ENCODE results near the gene HAGHL. TPM values are rescaled to one million over a fixed set of nuclear protein-coding genes. Genes with fewer than 3 reads are reported as not detected.
A peak's percentile ranks its signal among the peaks of the same experiment; 100 is the strongest.

HAGHL gene
- total and polyA plus RNA-seq, 5 donors: 7.5 to 21.0 (median 12.1) TPM

GRCh38 chr16:724188-725040, 2.5 kb upstream of the HAGHL start:
- no peak overlapping the region for H3K27ac ChIP-seq (ENCODE audit: low read length)
- ATAC-seq (no peak), DNase-seq (peak in 1 of 3 donors; percentile 56)
- H3K9me3 ChIP-seq (ENCODE audit: control insufficient read depth, low read length): no peaks in the 10 kb centered on the region
- 61% methylated on average over 29 of the region's 29 CpGs for WGBS
- peaks cover 5% of the 10 kb centered on the region for H3K4me1 ChIP-seq (ENCODE audit: control insufficient read depth, insufficient read depth, low read length)
- H3K4me3 ChIP-seq (ENCODE audit: low read length): no peak overlapping the region
- intact Hi-C loops (cut with DNase I): no loop called here
- H3K27me3 ChIP-seq (ENCODE audit: control insufficient read depth, insufficient read depth): no peaks in the 10 kb centered on the region

GRCh38 chr16:725041-725376, 1.9 kb upstream of the HAGHL start:
- DNase-seq: peak in 1 of 3 donors; percentile 45
- Histone ChIP-seq H3K27me3 (ENCODE audit: control insufficient read depth, insufficient read depth) (no peaks in the 10 kb centered on the region), H3K9me3 (ENCODE audit: control insufficient read depth, low read length) (no peaks in the 10 kb centered on the region), H3K4me3 (ENCODE audit: low read length) (no peak overlapping the region), H3K4me1 (ENCODE audit: control insufficient read depth, insufficient read depth, low read length) (peaks cover 3% of the 10 kb centered on the region), H3K27ac (ENCODE audit: low read length) (no peak overlapping the region)
- no peak for ATAC-seq
- intact Hi-C loops (cut with DNase I): no loop called here
- 75% methylated on average over 7 of the region's 7 CpGs for WGBS

DNA sequence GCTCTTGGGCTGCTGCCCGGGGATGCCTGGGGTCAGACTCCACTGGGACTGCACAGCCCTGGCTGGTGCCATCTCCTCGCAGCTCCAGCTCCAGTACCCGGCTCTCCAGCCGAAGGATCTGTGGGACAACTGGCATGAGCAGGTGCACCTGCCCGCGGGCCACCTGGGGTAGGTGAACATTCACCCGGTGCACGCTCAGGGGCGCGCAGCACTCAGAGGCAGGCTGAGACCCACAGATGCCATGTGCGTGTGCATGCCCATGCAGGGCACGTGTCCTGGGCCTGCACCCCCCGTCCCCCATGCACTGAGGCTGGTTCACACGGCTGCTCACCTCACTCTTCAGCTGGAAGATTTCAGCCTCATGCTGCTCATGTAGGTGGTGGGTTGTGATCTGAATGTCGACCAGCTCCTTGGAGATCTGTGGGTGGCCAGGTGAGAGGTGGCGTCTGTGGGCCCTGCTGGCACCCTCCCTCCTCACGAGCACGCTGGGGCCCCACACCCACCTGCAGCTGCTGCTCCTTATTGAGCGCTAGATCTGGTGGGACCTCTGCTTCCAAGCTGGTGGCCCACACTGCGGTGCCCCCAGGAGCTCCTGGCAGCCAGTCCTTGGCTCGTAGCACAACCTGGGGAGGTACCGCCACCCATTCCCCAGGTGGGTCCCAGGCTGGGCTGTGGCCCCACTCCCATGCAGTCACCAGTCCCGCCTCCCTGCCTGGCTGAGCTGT, 1.3 kb upstream of the HAGHL start:
- H3K27ac ChIP-seq (ENCODE audit: low read length): no peak overlapping the region
- H3K9me3 ChIP-seq (ENCODE audit: control insufficient read depth, low read length): no peaks in the 10 kb centered on the region
- ATAC-seq (no peak), DNase-seq (peak in 1 of 3 donors; percentile 50)
- intact Hi-C loops (cut with DNase I): no loop called here
- H3K27me3 ChIP-seq (ENCODE audit: control insufficient read depth, insufficient read depth): no peaks in the 10 kb centered on the region
- H3K4me3 ChIP-seq (ENCODE audit: low read length): no peak overlapping the region
- peaks cover 3% of the 10 kb centered on the region for H3K4me1 ChIP-seq (ENCODE audit: control insufficient read depth, insufficient read depth, low read length)
- WGBS: 76% methylated on average over 23 of the region's 23 CpGs

DNA sequence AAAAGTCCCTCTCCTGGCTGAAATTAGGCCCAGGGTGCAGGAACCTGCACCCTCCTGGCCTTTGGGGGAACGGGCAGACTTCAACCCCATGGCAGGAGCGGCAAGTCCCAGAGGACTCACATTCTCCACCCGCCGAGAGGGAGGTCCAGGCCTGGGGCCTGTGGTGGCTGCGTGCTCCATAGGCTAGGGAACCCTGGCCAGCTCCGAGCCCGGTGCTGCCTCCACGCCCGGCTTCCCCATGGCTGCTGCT, 793 bp upstream of the HAGHL start:
- Histone ChIP-seq H3K4me1 (ENCODE audit: control insufficient read depth, insufficient read depth, low read length) (peaks cover 3% of the 10 kb centered on the region), H3K4me3 (ENCODE audit: low read length) (no peak overlapping the region)
- no peak for ATAC-seq

DNA sequence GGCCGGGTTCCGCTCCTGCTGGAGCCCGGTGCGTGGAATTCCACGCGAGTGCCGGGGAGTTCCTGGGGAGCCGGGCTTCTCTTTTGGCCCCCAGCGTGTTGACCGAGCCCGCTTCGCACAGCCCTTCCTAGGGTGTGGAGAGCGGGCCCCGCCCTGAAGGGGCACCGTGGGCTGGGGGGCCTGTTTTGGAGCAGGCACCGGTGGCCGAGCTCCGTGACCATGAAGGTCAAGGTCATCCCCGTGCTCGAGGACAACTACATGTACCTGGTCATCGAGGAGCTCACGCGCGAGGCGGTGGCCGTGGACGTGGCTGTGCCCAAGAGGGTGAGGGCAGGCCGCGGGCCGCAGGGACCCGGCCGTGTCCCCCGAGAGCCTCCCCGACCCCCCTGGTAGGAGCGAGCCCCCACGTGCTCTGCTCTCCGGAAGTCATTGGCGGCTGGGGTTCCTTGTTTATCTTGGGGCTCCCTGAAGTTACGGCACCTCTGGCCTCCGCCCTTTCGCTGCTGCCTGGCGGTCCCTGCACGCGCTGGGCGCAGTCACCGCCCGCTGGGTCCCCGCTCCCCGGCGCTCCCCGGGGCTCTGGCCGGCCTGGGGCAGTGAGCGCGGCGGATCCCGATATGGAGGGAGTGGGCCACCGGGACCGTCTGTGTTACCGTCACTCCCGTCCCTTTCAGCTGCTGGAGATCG, 528 bp downstream of the HAGHL start:
- Histone ChIP-seq H3K9me3 (ENCODE audit: control insufficient read depth, low read length) (no peaks in the 10 kb centered on the region), H3K27me3 (ENCODE audit: control insufficient read depth, insufficient read depth) (no peaks in the 10 kb centered on the region), H3K4me3 (ENCODE audit: low read length) (peak overlapping the region; percentile 54), H3K4me1 (ENCODE audit: control insufficient read depth, insufficient read depth, low read length) (no peaks in the 10 kb centered on the region), H3K27ac (ENCODE audit: low read length) (no peak overlapping the region)
- DNase-seq: peak in 1 of 3 donors; percentile 70
- intact Hi-C loops (cut with DNase I): no loop called here
- under 1% methylated on average over 61 of the region's 61 CpGs for WGBS
- ATAC-seq: peak; percentile 0 to 1

More for the DNA sequence above, 793 bp upstream of the HAGHL start:
- no peaks in the 10 kb centered on the region for H3K9me3 ChIP-seq (ENCODE audit: control insufficient read depth, low read length)
- no peak overlapping the region for H3K27ac ChIP-seq (ENCODE audit: low read length)
- intact Hi-C loops (cut with DNase I): no loop called here
- DNase-seq: no peak
- no peaks in the 10 kb centered on the region for H3K27me3 ChIP-seq (ENCODE audit: control insufficient read depth, insufficient read depth)
- 16% methylated on average over 9 of the region's 9 CpGs for WGBS

DNA sequence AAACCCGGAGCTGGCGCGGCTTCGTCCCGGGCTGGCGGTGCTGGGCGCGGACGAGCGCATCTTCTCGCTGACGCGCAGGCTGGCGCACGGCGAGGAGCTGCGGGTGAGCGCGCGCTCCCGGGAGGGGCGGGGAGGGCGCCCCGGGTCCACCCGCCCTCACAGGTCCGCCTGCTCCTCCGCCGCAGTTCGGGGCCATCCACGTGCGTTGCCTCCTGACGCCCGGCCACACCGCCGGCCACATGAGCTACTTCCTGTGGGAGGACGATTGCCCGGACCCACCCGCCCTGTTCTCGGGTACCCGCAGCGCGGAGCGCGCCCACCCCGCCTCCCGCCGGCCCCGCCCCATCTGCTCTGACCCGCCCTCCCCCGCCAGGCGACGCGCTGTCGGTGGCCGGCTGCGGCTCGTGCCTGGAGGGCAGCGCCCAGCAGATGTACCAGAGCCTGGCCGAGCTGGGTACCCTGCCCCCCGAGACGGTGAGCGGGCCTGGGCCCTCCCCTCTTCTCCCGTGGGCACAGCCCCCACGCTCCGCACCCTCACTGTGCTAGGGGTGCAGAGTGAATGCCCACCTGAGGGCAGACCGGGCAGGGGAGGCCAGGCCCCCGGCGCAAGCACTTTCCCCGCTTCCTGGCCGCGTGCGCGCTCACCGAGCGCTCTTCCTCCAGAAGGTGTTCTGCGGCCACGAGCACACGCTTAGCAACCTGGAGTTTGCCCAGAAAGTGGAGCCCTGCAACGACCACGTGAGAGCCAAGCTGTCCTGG, 1.4 kb downstream of the HAGHL start:
- Histone ChIP-seq H3K27ac (ENCODE audit: low read length) (no peak overlapping the region), H3K27me3 (ENCODE audit: control insufficient read depth, insufficient read depth) (no peaks in the 10 kb centered on the region), H3K4me1 (ENCODE audit: control insufficient read depth, insufficient read depth, low read length) (no peaks in the 10 kb centered on the region), H3K4me3 (ENCODE audit: low read length) (peak overlapping the region; percentile 54), H3K9me3 (ENCODE audit: control insufficient read depth, low read length) (no peaks in the 10 kb centered on the region)
- ATAC-seq (peak; percentile 42 to 59), DNase-seq (peak; percentile 76 to 83 (median 83))
- intact Hi-C loops (cut with DNase I): no loop called here
- WGBS: 1% methylated on average over 80 of the region's 80 CpGs

DNA sequence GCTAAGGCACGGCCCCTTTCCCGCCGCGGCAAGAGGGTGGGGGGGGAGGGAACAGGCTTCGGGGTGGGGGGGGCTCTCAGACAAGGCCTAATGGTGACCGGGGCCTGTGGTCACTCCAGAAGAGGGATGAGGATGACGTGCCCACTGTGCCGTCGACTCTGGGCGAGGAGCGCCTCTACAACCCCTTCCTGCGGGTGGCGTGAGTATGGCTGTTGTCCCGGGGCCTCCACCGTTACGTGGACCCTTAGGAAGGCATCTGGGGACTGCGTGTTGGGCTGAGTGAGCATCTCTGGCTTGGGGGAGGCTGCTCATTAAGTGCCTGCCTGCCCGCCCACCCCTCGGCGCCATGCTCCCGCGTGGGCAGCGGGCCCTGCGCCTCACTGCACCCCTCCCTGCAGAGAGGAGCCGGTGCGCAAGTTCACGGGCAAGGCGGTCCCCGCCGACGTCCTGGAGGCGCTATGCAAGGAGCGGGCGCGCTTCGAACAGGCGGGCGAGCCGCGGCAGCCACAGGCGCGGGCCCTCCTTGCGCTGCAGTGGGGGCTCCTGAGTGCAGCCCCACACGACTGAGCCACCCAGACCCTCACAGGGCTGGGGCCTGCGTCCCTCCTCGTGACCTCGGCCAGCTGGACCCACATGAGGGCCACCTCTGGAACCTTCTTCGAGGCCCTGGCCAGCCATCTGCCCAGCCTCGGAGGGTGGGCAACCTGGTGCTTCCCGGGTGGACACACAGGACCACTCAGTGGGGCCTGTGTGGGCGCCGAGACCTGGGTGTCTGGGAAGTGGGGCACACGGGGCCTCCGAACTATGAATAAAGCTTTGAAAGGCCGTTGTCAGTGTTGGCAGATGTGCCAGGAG, 2.2 kb downstream of the HAGHL start:
- H3K9me3 ChIP-seq (ENCODE audit: control insufficient read depth, low read length): no peaks in the 10 kb centered on the region
- no peak overlapping the region for H3K27ac ChIP-seq (ENCODE audit: low read length)
- H3K4me1 ChIP-seq (ENCODE audit: control insufficient read depth, insufficient read depth, low read length): no peaks in the 10 kb centered on the region
- no peaks in the 10 kb centered on the region for H3K27me3 ChIP-seq (ENCODE audit: control insufficient read depth, insufficient read depth)
- H3K4me3 ChIP-seq (ENCODE audit: low read length): no peak overlapping the region
- ATAC-seq (no peak), DNase-seq (peak in 1 of 3 donors; percentile 65)
- 60% methylated on average over 55 of the region's 55 CpGs for WGBS
- intact Hi-C loops (cut with DNase I): no loop called here

- DNase-seq (no peak), ATAC-seq (no peak)
- Histone ChIP-seq H3K4me3 (ENCODE audit: low read length) (no peak overlapping the region), H3K27ac (ENCODE audit: low read length) (no peak overlapping the region), H3K9me3 (ENCODE audit: control insufficient read depth, low read length) (no peaks in the 10 kb centered on the region), H3K27me3 (ENCODE audit: control insufficient read depth, insufficient read depth) (no peaks in the 10 kb centered on the region), H3K4me1 (ENCODE audit: control insufficient read depth, insufficient read depth, low read length) (no peaks in the 10 kb centered on the region)
- WGBS: 88% methylated on average over 37 of the region's 37 CpGs
- intact Hi-C loops (cut with DNase I): no loop called here
These were observed 3.1 kb downstream of the HAGHL start for GRCh38 chr16:729768-730665.

- ATAC-seq: no peak
- peak in 1 of 3 donors; percentile 58 for DNase-seq
- Histone ChIP-seq H3K27me3 (ENCODE audit: control insufficient read depth, insufficient read depth) (no peaks in the 10 kb centered on the region), H3K4me3 (ENCODE audit: low read length) (no peak overlapping the region), H3K9me3 (ENCODE audit: control insufficient read depth, low read length) (no peaks in the 10 kb centered on the region), H3K4me1 (ENCODE audit: control insufficient read depth, insufficient read depth, low read length) (no peaks in the 10 kb centered on the region), H3K27ac (ENCODE audit: low read length) (no peak overlapping the region)
- 85% methylated on average over 22 of the region's 22 CpGs for WGBS
- intact Hi-C loops (cut with DNase I): no loop called here
These were observed 4.0 kb downstream of the HAGHL start for GRCh38 chr16:730666-731509.

Measured in right cardiac atrium (tissue), 5 donors.